HEK293 (cell line): ENCODE results near the gene STARD3.
A peak's percentile ranks its signal among the peaks of the same experiment; 100 is the strongest.

ENCODE experiments used
- ATF2 ChIP-seq: fragments of 450-650 bp; formaldehyde crosslinking; IDR thresholded peaks from 2 replicates; pipeline ENCODE4 v1.5.1; 2016; ENCODE audit warnings: missing biosample characterization, missing genetic modification characterization, low read depth
- ZBTB1 ChIP-seq: fragments of 450-650 bp; formaldehyde crosslinking; IDR thresholded peaks from 2 replicates; pipeline ENCODE4 v1.5.1; 2016; ENCODE audit warnings: missing biosample characterization, missing genetic modification characterization
- ZBTB11 ChIP-seq: fragments of 450-650 bp; formaldehyde crosslinking; conservative IDR thresholded peaks from 2 replicates; pipeline ENCODE4 v1.5.1; 2016; ENCODE audit warnings: low read depth, missing biosample characterization, missing genetic modification characterization
- ZNF16 ChIP-seq: fragments of 450-650 bp; formaldehyde crosslinking; IDR thresholded peaks from 2 replicates; pipeline ENCODE4 v1.5.1; 2016; ENCODE audit warnings: low read depth, missing biosample characterization, missing genetic modification characterization
- ZNF24 ChIP-seq: fragments of 450-650 bp; formaldehyde crosslinking; IDR thresholded peaks from 2 replicates; pipeline ENCODE4 v1.5.1; 2016; ENCODE audit warnings: missing biosample characterization, missing genetic modification characterization
- ZNF266 ChIP-seq: fragments of 450-650 bp; formaldehyde crosslinking; IDR thresholded peaks from 2 replicates; pipeline ENCODE4 v1.5.1; 2016; ENCODE audit warnings: missing biosample characterization, missing genetic modification characterization, low read depth
- ZNF341 ChIP-seq: fragments of 450-650 bp; formaldehyde crosslinking; IDR thresholded peaks from 2 replicates; pipeline ENCODE4; 2016; ENCODE audit warnings: low read depth, missing biosample characterization, missing genetic modification characterization
- ZNF350 ChIP-seq: fragments of 450-650 bp; formaldehyde crosslinking; IDR thresholded peaks from 2 replicates; pipeline ENCODE4 v1.5.0; 2017; ENCODE audit warnings: missing biosample characterization, mild to moderate bottlenecking, missing genetic modification characterization
- ZNF394 ChIP-seq: fragments of 450-650 bp; formaldehyde crosslinking; IDR thresholded peaks from 2 replicates; pipeline ENCODE4 v1.5.1; 2016; ENCODE audit warnings: missing biosample characterization, missing genetic modification characterization, mild to moderate bottlenecking, moderate library complexity, borderline replicate concordance
- ZNF398 ChIP-seq: fragments of 450-650 bp; formaldehyde crosslinking; IDR thresholded peaks from 2 replicates; pipeline ENCODE4 v1.5.1; 2017; ENCODE audit warnings: missing biosample characterization, missing genetic modification characterization
- ZNF560 ChIP-seq: fragments of 450-650 bp; formaldehyde crosslinking; IDR thresholded peaks from 2 replicates; pipeline ENCODE4 v1.5.1; 2017; ENCODE audit warnings: missing biosample characterization, missing genetic modification characterization, borderline replicate concordance
- ZNF580 ChIP-seq: fragments of 450-650 bp; formaldehyde crosslinking; IDR thresholded peaks from 2 replicates; pipeline ENCODE4 v1.5.1; 2016; ENCODE audit warnings: missing biosample characterization, missing genetic modification characterization
- ZNF660 ChIP-seq: fragments of 450-650 bp; IDR thresholded peaks from 2 replicates; pipeline ENCODE4 v1.5.1; 2018; ENCODE audit warnings: missing biosample characterization, mild to moderate bottlenecking, missing genetic modification characterization
- ZNF785 ChIP-seq: fragments of 450-650 bp; formaldehyde crosslinking; IDR thresholded peaks from 2 replicates; pipeline ENCODE4 v1.5.1; 2016; ENCODE audit warnings: missing biosample characterization, missing genetic modification characterization
- ZNF843 ChIP-seq: fragments of 450-650 bp; formaldehyde crosslinking; IDR thresholded peaks from 2 replicates; pipeline ENCODE4 v1.5.1; 2016; ENCODE audit warnings: missing biosample characterization, missing genetic modification characterization
- TF ChIP-seq, protein P1 (sequence below): fragments of 450-650 bp; formaldehyde crosslinking; IDR thresholded peaks from 2 replicates; pipeline ENCODE4 v1.5.1; 2016; ENCODE audit warnings: missing biosample characterization, missing genetic modification characterization, borderline replicate concordance
- TF ChIP-seq, protein P2 (sequence below): fragments of 450-650 bp; formaldehyde crosslinking; conservative IDR thresholded peaks from 2 replicates; pipeline ENCODE4 v1.5.1; 2016; ENCODE audit warnings: low read depth, missing biosample characterization, missing genetic modification characterization

Gene STARD3

GRCh38 chr17:39636927-39637736 lies at the start of gene STARD3 (continued):
- no peak for TF ChIP-seq ZNF785 (tag by site-specific recombination)
- TF ChIP-seq ZNF843 = peak; percentile 58; the same call in 1 of the 2 replicates
- TF ChIP-seq ZNF398 (tag by site-specific recombination) = peak; percentile 33; the same call in 1 of the 2 replicates
- TF ChIP-seq ATF2 = no peak
- TF ChIP-seq, protein P1, sequence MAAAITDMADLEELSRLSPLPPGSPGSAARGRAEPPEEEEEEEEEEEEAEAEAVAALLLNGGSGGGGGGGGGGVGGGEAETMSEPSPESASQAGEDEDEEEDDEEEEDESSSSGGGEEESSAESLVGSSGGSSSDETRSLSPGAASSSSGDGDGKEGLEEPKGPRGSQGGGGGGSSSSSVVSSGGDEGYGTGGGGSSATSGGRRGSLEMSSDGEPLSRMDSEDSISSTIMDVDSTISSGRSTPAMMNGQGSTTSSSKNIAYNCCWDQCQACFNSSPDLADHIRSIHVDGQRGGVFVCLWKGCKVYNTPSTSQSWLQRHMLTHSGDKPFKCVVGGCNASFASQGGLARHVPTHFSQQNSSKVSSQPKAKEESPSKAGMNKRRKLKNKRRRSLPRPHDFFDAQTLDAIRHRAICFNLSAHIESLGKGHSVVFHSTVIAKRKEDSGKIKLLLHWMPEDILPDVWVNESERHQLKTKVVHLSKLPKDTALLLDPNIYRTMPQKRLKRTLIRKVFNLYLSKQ = no peak
- TF ChIP-seq, protein P2, sequence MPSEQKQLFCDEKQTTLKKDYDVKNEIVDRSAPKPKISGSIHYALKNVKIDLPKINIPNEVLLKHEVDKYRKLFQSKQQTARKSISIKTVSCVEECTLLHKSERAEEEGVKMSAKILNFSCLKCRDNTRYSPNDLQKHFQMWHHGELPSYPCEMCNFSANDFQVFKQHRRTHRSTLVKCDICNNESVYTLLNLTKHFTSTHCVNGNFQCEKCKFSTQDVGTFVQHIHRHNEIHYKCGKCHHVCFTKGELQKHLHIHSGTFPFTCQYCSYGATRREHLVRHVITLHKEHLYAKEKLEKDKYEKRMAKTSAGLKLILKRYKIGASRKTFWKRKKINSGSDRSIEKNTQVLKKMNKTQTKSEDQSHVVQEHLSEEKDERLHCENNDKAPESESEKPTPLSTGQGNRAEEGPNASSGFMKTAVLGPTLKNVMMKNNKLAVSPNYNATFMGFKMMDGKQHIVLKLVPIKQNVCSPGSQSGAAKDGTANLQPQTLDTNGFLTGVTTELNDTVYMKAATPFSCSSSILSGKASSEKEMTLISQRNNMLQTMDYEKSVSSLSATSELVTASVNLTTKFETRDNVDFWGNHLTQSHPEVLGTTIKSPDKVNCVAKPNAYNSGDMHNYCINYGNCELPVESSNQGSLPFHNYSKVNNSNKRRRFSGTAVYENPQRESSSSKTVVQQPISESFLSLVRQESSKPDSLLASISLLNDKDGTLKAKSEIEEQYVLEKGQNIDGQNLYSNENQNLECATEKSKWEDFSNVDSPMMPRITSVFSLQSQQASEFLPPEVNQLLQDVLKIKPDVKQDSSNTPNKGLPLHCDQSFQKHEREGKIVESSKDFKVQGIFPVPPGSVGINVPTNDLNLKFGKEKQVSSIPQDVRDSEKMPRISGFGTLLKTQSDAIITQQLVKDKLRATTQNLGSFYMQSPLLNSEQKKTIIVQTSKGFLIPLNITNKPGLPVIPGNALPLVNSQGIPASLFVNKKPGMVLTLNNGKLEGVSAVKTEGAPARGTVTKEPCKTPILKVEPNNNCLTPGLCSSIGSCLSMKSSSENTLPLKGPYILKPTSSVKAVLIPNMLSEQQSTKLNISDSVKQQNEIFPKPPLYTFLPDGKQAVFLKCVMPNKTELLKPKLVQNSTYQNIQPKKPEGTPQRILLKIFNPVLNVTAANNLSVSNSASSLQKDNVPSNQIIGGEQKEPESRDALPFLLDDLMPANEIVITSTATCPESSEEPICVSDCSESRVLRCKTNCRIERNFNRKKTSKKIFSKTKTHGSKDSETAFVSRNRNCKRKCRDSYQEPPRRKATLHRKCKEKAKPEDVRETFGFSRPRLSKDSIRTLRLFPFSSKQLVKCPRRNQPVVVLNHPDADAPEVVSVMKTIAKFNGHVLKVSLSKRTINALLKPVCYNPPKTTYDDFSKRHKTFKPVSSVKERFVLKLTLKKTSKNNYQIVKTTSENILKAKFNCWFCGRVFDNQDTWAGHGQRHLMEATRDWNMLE (tag by site-specific recombination) = 0 out of 2 replicates have a peak, but pooled peaks have one; percentile 41
- no peak for TF ChIP-seq ZNF350 (tag by site-specific recombination)
- peak; percentile 85 for TF ChIP-seq ZNF341 (tag by site-specific recombination)
- TF ChIP-seq ZNF16 (tag by site-specific recombination) = no peak
- peak; percentile 99 for TF ChIP-seq ZBTB11 (tag by site-specific recombination)
- peak; percentile 39; the same call in 1 of the 2 replicates for TF ChIP-seq ZNF660 (tag by site-specific recombination)
- TF ChIP-seq ZNF266 (tag by site-specific recombination) = no peak
- no peak for TF ChIP-seq ZBTB1
- peak; percentile 60; the same call in 1 of the 2 replicates for TF ChIP-seq ZNF24 (tag by site-specific recombination)
- no peak for TF ChIP-seq ZNF560 (tag by site-specific recombination)
- TF ChIP-seq ZNF394 (tag by site-specific recombination) = no peak
- no peak; the same call in 1 of the 2 replicates for TF ChIP-seq ZNF580 (tag by site-specific recombination)
